Parathyroid adenoma (tissue), 2 donors: ENCODE results near the gene MED13L.
"Not testable (repeated sequence)": the region's sequence is repeated elsewhere in the genome, so short reads cannot be mapped to it uniquely, and the experiment has no call there.

Experiments used
- H2AFZ ChIP-seq: fragments of 300-600 bp; sonication (generic); one replicate; pipeline ENCODE4 v1.7.0; 2017; ENCODE audit warnings: antibody characterized with exemption, mild to moderate bottlenecking
- H3K27ac ChIP-seq: fragments of 300-600 bp; sonication (generic); one replicate; pipeline ENCODE4 v1.7.0; 2017
- H3K27me3 ChIP-seq: fragments of 300-600 bp; sonication (generic); one replicate; pipeline ENCODE4 v1.7.0; 2017; ENCODE audit warnings: low read length; ENCODE audit not compliant: control insufficient read depth, insufficient read depth
- H3K36me3 ChIP-seq: fragments of 300-600 bp; sonication (generic); one replicate; pipeline ENCODE4 v1.7.0; 2017; ENCODE audit warnings: low read length; ENCODE audit not compliant: control insufficient read depth, insufficient read depth
- H3K4me1 ChIP-seq: fragments of 300-600 bp; sonication (generic); one replicate; pipeline ENCODE4 v1.7.0; 2017; ENCODE audit warnings: control low read depth
- H3K4me2 ChIP-seq: fragments of 300-600 bp; sonication (generic); one replicate; pipeline ENCODE4 v1.7.0; 2017; ENCODE audit warnings: low read length
- H3K4me3 ChIP-seq: fragments of 300-600 bp; sonication (generic); one replicate; pipeline ENCODE4 v1.7.0; 2017; ENCODE audit warnings: low read depth, low read length
- H3K79me2 ChIP-seq: fragments of 300-600 bp; sonication (generic); one replicate; pipeline ENCODE4 v1.7.0; 2017; ENCODE audit warnings: control low read depth
- H3K9ac ChIP-seq: fragments of 300-600 bp; sonication (generic); one replicate; pipeline ENCODE4 v1.7.0; 2017; ENCODE audit warnings: mild to moderate bottlenecking
- H3K9me3 ChIP-seq: fragments of 300-600 bp; sonication (generic); one replicate; pipeline ENCODE4 v1.7.0; 2017; ENCODE audit warnings: low read length; ENCODE audit not compliant: control insufficient read depth
- CTCF ChIP-seq: fragments of 300-600 bp; sonication (generic); IDR thresholded peaks from one replicate; pipeline ENCODE4 v1.7.0; 2017; ENCODE audit warnings: antibody characterized with exemption, mild to moderate bottlenecking
- donor health status: primary hyperparathyroidism.

Gene MED13L

GRCh38 chr12:115979351-115979750 is 298.1 kb downstream of the MED13L start:
- TF ChIP-seq CTCF: no peak
- Histone ChIP-seq H3K4me1 (no peaks in the 10 kb centered on the region), H3K9ac (no peak overlapping the region), H3K79me2 (no peaks in the 10 kb centered on the region), H3K9me3 (no peaks in the 10 kb centered on the region), H3K4me3 (no peak overlapping the region), H3K4me2 (no peak overlapping the region), H3K27ac (no peak overlapping the region), H2AFZ (no peak overlapping the region), H3K36me3 (no peaks in the 10 kb centered on the region), H3K27me3 (no peaks in the 10 kb centered on the region)

GRCh38 chr12:115976829-115977228 is 300.7 kb downstream of the MED13L start:
- H2AFZ ChIP-seq, H3K9me3 ChIP-seq, H3K4me3 ChIP-seq, H3K27ac ChIP-seq, H3K4me1 ChIP-seq, H3K27me3 ChIP-seq, H3K36me3 ChIP-seq, H3K79me2 ChIP-seq, H3K9ac ChIP-seq, H3K4me2 ChIP-seq: not testable (repeated sequence)

GRCh38 chr12:115975411-115975810 is 302.1 kb downstream of the MED13L start:
- H3K36me3 ChIP-seq: no peaks in the 10 kb centered on the region
- no peak for TF ChIP-seq CTCF
- no peaks in the 10 kb centered on the region for H3K9me3 ChIP-seq
- no peaks in the 10 kb centered on the region for H3K27me3 ChIP-seq
- no peaks in the 10 kb centered on the region for H3K4me1 ChIP-seq
- no peak overlapping the region for H2AFZ ChIP-seq
- no peak overlapping the region for H3K9ac ChIP-seq
- H3K27ac ChIP-seq: no peak overlapping the region
- H3K4me3 ChIP-seq: no peak overlapping the region
- no peaks in the 10 kb centered on the region for H3K79me2 ChIP-seq
- H3K4me2 ChIP-seq: no peak overlapping the region

DNA sequence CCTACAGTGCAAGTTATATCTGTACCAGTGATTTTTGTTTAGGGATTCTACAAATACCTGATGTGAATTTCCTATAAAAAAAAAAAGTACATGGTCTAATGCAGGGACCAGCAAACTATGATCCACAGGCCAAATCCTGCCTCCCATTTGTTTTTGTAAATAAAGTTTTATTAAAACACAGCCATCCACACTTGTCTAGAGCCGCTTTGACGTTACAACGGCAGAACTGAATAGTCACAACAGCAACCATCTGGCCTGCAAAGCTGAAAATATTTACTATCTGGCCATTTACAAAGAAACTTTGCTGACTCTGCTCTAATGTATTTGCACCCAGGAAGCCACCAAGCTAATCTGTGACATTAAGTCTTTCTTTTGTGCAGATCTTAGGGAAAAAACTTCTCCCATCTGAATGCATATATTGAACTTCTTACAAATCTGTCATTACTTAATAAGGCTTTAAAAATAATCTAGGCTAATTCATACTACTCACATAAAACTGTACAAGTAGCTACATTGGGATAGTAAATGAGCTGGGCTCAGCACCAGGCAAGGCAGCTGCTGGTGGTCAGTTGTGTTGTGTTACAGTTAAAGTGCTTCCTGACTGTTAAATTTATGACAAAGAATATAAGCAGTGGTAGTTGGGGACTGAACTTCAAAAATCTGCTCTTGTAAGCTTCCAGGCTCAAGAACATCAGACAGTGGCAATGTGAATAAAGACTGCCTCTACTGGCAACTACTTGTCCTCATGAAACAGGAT is 303.3 kb downstream of the MED13L start:
- H3K27me3 ChIP-seq: no peaks in the 10 kb centered on the region
- TF ChIP-seq CTCF: no peak
- H3K4me3 ChIP-seq: no peak overlapping the region
- H3K4me1 ChIP-seq: no peaks in the 10 kb centered on the region
- H3K36me3 ChIP-seq: no peaks in the 10 kb centered on the region
- no peak overlapping the region for H3K4me2 ChIP-seq
- no peak overlapping the region for H3K27ac ChIP-seq
- no peaks in the 10 kb centered on the region for H3K9me3 ChIP-seq
- no peak overlapping the region for H2AFZ ChIP-seq
- H3K79me2 ChIP-seq: no peaks in the 10 kb centered on the region
- no peak overlapping the region for H3K9ac ChIP-seq

DNA sequence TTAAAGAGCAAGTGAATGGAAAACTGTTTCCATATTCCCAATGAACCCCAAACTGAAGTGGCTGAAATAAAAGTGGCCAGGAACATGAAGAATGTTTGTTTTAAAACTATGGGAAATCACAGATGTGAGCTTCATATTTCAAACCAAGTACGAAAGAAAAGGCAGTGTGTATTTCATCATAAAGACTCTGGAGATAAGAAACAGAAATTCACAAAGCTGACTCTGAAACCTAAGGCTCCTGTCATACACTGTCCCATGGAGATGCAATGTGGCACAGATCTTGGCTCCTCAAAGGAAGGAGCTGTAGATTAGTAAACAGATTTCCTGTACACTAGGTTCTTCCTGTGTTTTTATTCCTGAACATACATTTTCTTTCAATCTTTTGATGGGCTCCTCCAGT is 304.4 kb downstream of the MED13L start:
- no peaks in the 10 kb centered on the region for H3K79me2 ChIP-seq
- no peaks in the 10 kb centered on the region for H3K36me3 ChIP-seq
- TF ChIP-seq CTCF: no peak
- no peak overlapping the region for H3K9ac ChIP-seq
- H3K4me3 ChIP-seq: no peak overlapping the region
- H3K27me3 ChIP-seq: no peaks in the 10 kb centered on the region
- no peak overlapping the region for H3K27ac ChIP-seq
- no peak overlapping the region for H3K4me2 ChIP-seq
- no peak overlapping the region for H2AFZ ChIP-seq
- H3K4me1 ChIP-seq: no peaks in the 10 kb centered on the region
- no peaks in the 10 kb centered on the region for H3K9me3 ChIP-seq
